Adipocyte (in vitro differentiated cells): Measurements from ENCODE around the gene PARD3.

Source experiments
- DNase-seq: peaks from one replicate; pipeline ENCODE4 v3.0.0-alpha.2; 2015; ENCODE audit warnings: low read depth
- H3K27me3 ChIP-seq: replicated peaks from 2 replicates; pipeline ENCODE4 v1.7.0; 2013; ENCODE audit warnings: mild to moderate bottlenecking, low read length, moderate library complexity; ENCODE audit not compliant: control insufficient read depth, insufficient read depth
- H3K36me3 ChIP-seq: 2 replicates; pipeline ENCODE4 v1.7.0; 2013; ENCODE audit warnings: low read length, mild to moderate bottlenecking, moderate library complexity; ENCODE audit not compliant: control insufficient read depth, insufficient read depth, severe bottlenecking
- H3K4me1 ChIP-seq: 2 replicates; pipeline ENCODE4 v1.7.0; 2013; ENCODE audit warnings: mild to moderate bottlenecking, low read length, moderate library complexity; ENCODE audit not compliant: control insufficient read depth, insufficient read depth
- H3K4me3 ChIP-seq: 2 replicates; pipeline ENCODE4 v1.7.0; 2013; ENCODE audit warnings: mild to moderate bottlenecking, low read length, moderate library complexity
- H3K9ac ChIP-seq: 2 replicates; pipeline ENCODE4 v1.7.0; 2013; ENCODE audit warnings: mild to moderate bottlenecking, low read length, moderate library complexity
- H3K9me3 ChIP-seq: 2 replicates; pipeline ENCODE4 v1.7.0; 2013; ENCODE audit warnings: mild to moderate bottlenecking, low read length, moderate library complexity; ENCODE audit not compliant: control insufficient read depth

The PARD3 gene

DNA sequence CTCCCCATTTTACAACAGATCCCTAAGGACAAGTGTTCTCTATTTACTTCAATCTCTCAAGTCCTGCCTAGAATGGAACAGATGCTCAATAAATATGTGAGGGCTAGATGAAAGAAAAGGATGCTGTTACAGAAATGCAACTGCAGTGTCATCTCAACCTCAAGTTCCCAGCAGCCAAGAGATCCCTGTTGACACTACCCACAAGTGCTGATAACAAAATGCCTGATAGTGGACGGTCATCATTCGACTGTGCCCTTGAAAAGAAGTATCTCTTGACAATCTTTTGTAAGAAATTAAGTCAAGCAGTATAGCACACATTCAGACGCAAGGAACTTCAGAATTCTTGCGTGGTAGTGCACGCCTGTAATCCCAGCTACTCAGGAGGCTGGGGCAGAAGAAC lies 133.2 kb downstream of the PARD3 start:
- no peaks in the 10 kb centered on the region for H3K9me3 ChIP-seq
- H3K4me3 ChIP-seq: no peak overlapping the region
- DNase-seq: no peak
- no peaks in the 10 kb centered on the region for H3K4me1 ChIP-seq
- no peaks in the 10 kb centered on the region for H3K36me3 ChIP-seq
- H3K9ac ChIP-seq: no peak overlapping the region
- no peaks in the 10 kb centered on the region for H3K27me3 ChIP-seq

DNA sequence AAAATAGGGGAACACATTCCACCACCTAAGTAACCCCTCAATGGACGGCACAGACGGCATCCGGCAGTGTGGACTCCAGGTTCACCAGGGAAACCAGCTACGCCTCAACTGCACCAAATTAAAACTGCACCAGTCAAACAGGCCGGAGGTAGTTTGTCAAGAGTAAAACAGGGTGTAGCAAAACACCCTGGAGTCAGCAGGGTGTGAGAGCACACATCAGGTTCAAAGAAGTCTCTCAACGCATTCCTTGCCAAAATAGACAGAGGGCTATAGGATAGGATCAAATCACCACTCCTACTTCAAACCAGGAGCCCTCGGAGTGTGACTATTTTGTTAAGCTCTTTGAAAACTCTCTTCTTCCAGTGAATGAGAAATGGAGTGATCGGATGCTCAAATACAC lies 135.9 kb downstream of the PARD3 start:
- Histone ChIP-seq H3K27me3 (no peaks in the 10 kb centered on the region), H3K4me3 (no peak overlapping the region), H3K9ac (no peak overlapping the region), H3K9me3 (no peaks in the 10 kb centered on the region), H3K4me1 (no peaks in the 10 kb centered on the region), H3K36me3 (no peaks in the 10 kb centered on the region)
- no peak for DNase-seq

DNA sequence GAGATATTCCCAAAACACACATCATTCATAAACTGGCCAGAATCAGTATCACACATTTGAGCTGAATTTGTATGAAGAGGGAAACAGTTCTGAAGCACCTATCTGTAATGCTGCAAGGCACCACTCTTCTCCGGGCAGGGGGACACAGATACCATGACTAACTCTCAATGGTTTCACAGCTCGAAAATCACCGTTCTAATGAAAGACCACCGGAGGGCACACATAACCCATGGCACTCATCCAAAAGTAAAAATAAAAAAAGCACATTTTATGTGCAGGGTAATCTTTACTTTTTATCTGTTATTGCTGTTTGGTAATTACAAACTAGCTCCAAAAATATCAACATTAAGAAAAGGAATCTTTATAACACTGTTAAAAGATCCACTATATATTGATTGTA lies 137.5 kb downstream of the PARD3 start:
- Histone ChIP-seq H3K27me3 (no peaks in the 10 kb centered on the region), H3K4me3 (no peak overlapping the region), H3K4me1 (no peaks in the 10 kb centered on the region), H3K9me3 (no peaks in the 10 kb centered on the region), H3K36me3 (no peaks in the 10 kb centered on the region), H3K9ac (no peak overlapping the region)
- DNase-seq: no peak

DNA sequence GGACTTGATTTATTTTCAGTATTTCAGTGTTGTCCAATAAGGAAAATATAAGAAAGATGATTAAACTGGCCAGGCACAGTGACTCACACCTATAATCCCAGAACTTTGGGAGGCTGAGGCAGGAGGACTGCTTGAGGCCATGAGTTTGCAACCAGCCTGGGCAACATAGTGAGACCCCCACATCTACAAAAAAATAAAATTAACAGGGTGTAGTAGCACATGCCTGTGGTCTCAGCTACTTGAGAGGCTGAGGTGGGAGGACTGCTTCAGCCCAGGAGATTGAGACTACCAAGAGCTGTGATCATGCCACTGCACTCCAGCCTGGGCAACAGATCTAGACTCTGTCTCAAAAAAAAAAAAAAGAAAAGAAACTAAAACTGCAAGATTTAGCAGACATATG lies 138.0 kb downstream of the PARD3 start:
- Histone ChIP-seq H3K27me3 (no peaks in the 10 kb centered on the region), H3K4me3 (no peak overlapping the region), H3K4me1 (no peaks in the 10 kb centered on the region), H3K9me3 (no peaks in the 10 kb centered on the region), H3K36me3 (no peaks in the 10 kb centered on the region), H3K9ac (no peak overlapping the region)
- no peak for DNase-seq

DNA sequence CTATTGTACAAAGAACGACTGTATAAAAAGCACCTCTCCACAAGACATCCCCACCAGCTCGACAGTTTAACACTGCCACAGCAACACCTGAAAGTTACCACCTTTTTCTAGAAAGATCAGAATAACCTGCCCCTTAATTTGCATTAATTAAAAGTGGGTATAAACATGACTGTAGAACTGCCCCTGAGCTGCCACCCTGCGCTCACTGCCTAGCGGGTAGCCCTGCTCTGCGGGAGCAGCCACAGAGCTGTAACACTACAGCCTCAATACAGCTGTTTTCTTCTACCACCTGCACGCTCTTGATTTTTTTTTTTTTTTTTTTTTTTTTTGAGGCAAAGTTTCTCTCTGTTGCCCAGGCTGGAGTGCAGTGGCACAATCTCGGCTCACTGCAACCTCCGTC lies 140.9 kb downstream of the PARD3 start:
- H3K36me3 ChIP-seq: no peaks in the 10 kb centered on the region

DNA sequence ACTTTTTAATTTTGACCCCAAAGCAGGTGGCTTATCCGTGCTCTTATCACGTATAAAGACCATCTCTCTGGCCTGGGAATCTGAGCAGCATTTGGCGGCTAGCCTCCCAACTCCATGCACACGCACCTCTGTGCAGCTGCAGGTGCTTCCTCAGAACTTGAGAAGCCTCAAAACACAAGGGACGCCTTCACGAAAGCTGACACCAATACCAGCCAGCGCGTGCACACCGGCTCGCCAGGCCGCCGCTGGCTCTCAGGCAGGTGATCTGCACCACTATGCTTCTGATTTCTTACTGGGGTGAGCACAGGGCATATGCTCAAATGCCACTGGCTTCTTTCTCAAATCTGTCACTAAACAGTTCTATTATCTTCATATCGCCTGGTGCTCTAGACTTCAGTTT lies 145.0 kb downstream of the PARD3 start:
- Histone ChIP-seq H3K9ac (no peak overlapping the region), H3K4me1 (peaks cover 5% of the 10 kb centered on the region), H3K36me3 (no peaks in the 10 kb centered on the region), H3K4me3 (no peak overlapping the region), H3K27me3 (no peaks in the 10 kb centered on the region), H3K9me3 (no peaks in the 10 kb centered on the region)
- no peak for DNase-seq

More for the DNA sequence above, 140.9 kb downstream of the PARD3 start:
- no peaks in the 10 kb centered on the region for H3K27me3 ChIP-seq
- no peaks in the 10 kb centered on the region for H3K9me3 ChIP-seq
- H3K4me3 ChIP-seq: no peak overlapping the region
- no peak for DNase-seq
- H3K9ac ChIP-seq: no peak overlapping the region
- no peaks in the 10 kb centered on the region for H3K4me1 ChIP-seq

DNA sequence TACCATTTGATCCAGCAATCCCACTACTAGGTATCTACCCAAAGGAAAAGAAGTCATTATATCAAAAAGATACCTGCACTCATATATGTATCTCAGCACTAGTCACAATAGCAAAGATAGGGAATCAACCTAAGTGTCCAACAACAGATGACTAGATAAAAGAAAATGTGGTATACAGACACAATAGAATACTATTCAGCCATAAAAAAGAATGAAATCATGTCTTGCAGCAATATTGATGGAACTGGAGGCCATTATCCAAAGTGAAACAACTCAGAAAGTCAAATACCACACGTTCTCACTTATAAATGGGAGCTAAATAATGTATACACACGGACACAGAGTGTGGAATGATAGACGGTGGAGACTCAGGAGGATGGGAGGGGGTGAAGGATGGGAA lies 146.0 kb downstream of the PARD3 start:
- Histone ChIP-seq H3K4me1 (peaks cover 5% of the 10 kb centered on the region), H3K36me3 (no peaks in the 10 kb centered on the region), H3K9me3 (no peaks in the 10 kb centered on the region), H3K9ac (no peak overlapping the region), H3K27me3 (no peaks in the 10 kb centered on the region), H3K4me3 (no peak overlapping the region)
- no peak for DNase-seq

DNA sequence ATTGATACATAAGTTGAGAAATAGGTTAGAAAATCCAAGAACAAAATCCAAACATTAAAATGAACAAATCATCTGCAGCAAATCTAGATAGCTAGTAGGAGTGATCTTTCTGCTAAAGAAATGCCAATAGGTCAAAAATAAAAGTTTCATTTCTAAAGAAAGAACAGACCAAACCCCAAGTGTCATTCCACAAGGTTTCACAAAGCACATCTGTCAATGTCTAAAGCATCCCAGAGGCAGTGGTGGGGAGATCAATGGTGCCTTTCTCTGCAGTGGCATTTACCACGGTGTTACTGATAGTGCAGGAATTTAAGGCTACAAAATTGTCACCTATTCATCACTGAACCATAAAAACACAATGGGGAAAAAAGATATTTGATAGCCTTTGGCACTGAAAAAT lies 147.9 kb downstream of the PARD3 start:
- no peak overlapping the region for H3K4me3 ChIP-seq
- H3K36me3 ChIP-seq: no peaks in the 10 kb centered on the region
- H3K27me3 ChIP-seq: no peaks in the 10 kb centered on the region
- H3K4me1 ChIP-seq: peaks cover 5% of the 10 kb centered on the region
- no peak overlapping the region for H3K9ac ChIP-seq
- DNase-seq: no peak
- H3K9me3 ChIP-seq: no peaks in the 10 kb centered on the region

DNA sequence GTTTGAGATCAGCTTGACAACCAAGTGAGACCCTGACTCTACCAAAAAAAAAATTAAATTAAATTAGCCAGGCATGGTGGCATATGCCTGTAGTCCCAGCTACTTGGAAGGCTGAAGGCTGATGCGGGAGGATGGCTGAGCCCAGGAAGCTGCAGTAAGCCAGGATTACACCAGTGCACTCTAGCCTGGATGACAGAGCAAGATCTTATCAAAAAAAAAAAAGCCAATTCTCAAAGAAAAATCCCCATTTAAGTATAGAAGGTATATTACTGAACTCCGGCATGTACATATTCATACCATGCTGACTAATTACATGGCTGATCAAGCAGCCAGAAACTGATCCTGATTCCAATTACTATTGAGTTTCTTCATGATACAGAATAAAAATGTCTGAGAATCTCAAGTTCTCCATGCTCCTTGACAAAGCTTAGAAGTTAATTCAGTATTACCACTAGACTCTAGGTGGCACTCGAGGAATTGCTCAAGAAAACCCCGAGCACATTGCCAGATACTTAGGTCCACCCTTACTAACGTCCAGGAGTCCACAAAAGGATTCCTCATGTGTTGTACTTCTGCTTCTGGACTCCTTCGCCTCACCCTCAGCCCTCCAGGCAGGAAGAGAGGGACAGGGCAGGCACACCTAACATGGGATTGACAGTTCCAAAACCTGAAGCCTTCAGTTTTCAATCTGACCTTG lies 148.9 kb downstream of the PARD3 start:
- peak; percentile 95 for DNase-seq
- Histone ChIP-seq H3K27me3 (no peaks in the 10 kb centered on the region), H3K9ac (no peak overlapping the region), H3K4me1 (peaks cover 5% of the 10 kb centered on the region), H3K4me3 (no peak overlapping the region), H3K9me3 (no peaks in the 10 kb centered on the region), H3K36me3 (no peaks in the 10 kb centered on the region)

DNA sequence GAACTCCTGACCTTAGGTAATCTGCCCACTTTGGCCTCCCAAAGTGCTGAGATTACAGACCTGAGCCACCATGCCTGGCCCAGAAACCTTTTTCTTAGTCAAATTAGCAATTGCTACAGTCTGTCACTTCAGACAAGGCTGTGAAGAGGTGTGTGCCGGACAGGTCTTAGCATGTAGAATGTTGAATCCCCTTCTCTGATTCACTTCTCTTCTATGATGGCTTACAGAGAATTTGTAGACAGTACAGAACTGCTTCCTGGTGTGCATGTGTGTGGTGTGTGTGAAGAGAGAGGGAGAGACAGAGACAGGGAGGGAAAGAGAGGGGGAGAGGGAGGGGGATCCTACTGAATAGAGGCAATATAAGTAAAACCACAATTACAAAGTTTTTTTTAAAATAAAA lies 150.4 kb downstream of the PARD3 start:
- no peak for DNase-seq
- Histone ChIP-seq H3K9me3 (no peaks in the 10 kb centered on the region), H3K4me3 (no peak overlapping the region), H3K4me1 (peaks cover 5% of the 10 kb centered on the region), H3K36me3 (no peaks in the 10 kb centered on the region), H3K27me3 (no peaks in the 10 kb centered on the region), H3K9ac (no peak overlapping the region)

DNA sequence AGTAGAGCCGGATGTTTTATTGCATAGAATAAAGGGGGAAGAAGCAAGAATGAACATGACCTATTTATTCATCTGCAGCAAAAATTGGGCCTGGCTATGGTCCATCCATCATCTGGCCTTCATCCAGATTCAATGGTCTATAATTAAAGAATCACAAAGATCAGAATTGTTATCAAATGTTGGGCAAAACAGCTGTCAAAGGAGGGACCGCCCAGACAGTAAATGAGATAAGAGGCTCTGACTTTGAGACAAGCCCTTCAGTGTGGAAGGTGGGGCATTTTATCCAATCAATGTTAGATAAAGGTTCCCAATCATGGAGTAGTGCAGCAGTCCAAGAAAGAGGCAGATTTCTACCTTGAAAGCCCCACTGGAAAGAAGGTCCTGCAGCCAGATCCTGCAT lies 153.5 kb downstream of the PARD3 start:
- Histone ChIP-seq H3K9me3 (no peaks in the 10 kb centered on the region), H3K4me3 (no peak overlapping the region), H3K27me3 (no peaks in the 10 kb centered on the region), H3K4me1 (peaks cover 5% of the 10 kb centered on the region), H3K36me3 (no peaks in the 10 kb centered on the region), H3K9ac (no peak overlapping the region)
- DNase-seq: no peak

DNA sequence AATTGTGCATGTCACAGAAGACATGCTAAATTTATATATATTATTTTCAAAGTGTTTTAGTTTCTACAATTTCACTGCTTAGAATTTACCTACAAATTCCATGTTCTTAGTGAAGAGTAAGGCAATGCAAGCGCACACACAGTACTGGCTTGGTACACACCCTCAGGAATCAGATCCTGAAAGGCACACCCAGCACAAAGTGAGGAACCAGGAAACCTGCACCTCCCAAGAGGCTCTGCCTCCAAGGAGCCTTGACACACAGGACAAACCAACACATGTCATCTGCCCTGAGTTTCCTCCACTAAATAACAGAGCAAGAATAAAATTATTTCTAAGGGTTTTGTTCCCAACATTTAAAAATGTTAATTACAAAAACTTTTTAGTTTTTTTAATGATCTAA lies 156.2 kb downstream of the PARD3 start:
- Histone ChIP-seq H3K27me3 (no peaks in the 10 kb centered on the region), H3K36me3 (no peaks in the 10 kb centered on the region), H3K9ac (no peak overlapping the region), H3K4me3 (no peak overlapping the region), H3K9me3 (no peaks in the 10 kb centered on the region), H3K4me1 (no peaks in the 10 kb centered on the region)
- DNase-seq: no peak
